Stimulated activated CD8-positive, alpha-beta memory T cell treated with anti-CD3 and anti-CD28 coated beads, Interleukin-12 subunit alpha, Interleukin-12 subunit beta, amount 100 ng/mL, for 24 hours (primary cell): Measurements from ENCODE around the gene SLC35F4.

Source experiments
- DNase-seq: peaks from one replicate; pipeline ENCODE4 v3.0.0-alpha.2; 2020; ENCODE audit errors: extremely low read depth

The SLC35F4 gene

GRCh38 chr14:57848353-57848752 is 17.5 kb downstream of the SLC35F4 start:
- no peak for DNase-seq

- DNase-seq: no peak
These were observed 18.2 kb downstream of the SLC35F4 start for GRCh38 chr14:57847706-57848105.

- DNase-seq: no peak
These were observed 18.8 kb downstream of the SLC35F4 start for GRCh38 chr14:57847096-57847495.

GRCh38 chr14:57846596-57846995 is 19.3 kb downstream of the SLC35F4 start:
- DNase-seq: no peak

GRCh38 chr14:57845802-57846531 is 19.9 kb downstream of the SLC35F4 start:
- no peak for DNase-seq

GRCh38 chr14:57845316-57845715 is 20.6 kb downstream of the SLC35F4 start:
- DNase-seq: no peak

- DNase-seq: no peak
These were observed 28.6 kb downstream of the SLC35F4 start for GRCh38 chr14:57837267-57837666.

GRCh38 chr14:57835766-57836165 is 30.1 kb downstream of the SLC35F4 start:
- DNase-seq: no peak

GRCh38 chr14:57834961-57835360 is 30.9 kb downstream of the SLC35F4 start:
- no peak for DNase-seq

- DNase-seq: no peak
These were observed 31.8 kb downstream of the SLC35F4 start for GRCh38 chr14:57834001-57834598.

GRCh38 chr14:57833323-57833722 is 32.6 kb downstream of the SLC35F4 start:
- no peak for DNase-seq

- no peak for DNase-seq
These were observed 33.9 kb downstream of the SLC35F4 start for GRCh38 chr14:57831981-57832380.

- DNase-seq: no peak
These were observed 37.2 kb downstream of the SLC35F4 start for GRCh38 chr14:57828713-57829112.

GRCh38 chr14:57823015-57823660 is 42.8 kb downstream of the SLC35F4 start:
- no peak for DNase-seq

- no peak for DNase-seq
These were observed 43.8 kb downstream of the SLC35F4 start for GRCh38 chr14:57822081-57822480.

- no peak for DNase-seq
These were observed 45.3 kb downstream of the SLC35F4 start for GRCh38 chr14:57820581-57820980.

- DNase-seq: no peak
These were observed 47.4 kb downstream of the SLC35F4 start for GRCh38 chr14:57818511-57818910.

- DNase-seq: no peak
These were observed 49.2 kb downstream of the SLC35F4 start for GRCh38 chr14:57816568-57817284.

- DNase-seq: no peak
These were observed 51.2 kb downstream of the SLC35F4 start for GRCh38 chr14:57814726-57815125.

GRCh38 chr14:57812741-57813140 is 53.2 kb downstream of the SLC35F4 start:
- no peak for DNase-seq

GRCh38 chr14:57811998-57812546 is 53.8 kb downstream of the SLC35F4 start:
- DNase-seq: no peak

GRCh38 chr14:57809808-57810207 is 56.1 kb downstream of the SLC35F4 start:
- DNase-seq: no peak
